UCSD-AML1 (cell line): ENCODE data around the gene AMER2.

Experiments
- DNase-seq: peaks from one replicate; lab custom pipeline; 2025; ENCODE audit not compliant: unreplicated experiment; lab: John Stamatoyannopoulos, UW

The AMER2 gene, protein sequence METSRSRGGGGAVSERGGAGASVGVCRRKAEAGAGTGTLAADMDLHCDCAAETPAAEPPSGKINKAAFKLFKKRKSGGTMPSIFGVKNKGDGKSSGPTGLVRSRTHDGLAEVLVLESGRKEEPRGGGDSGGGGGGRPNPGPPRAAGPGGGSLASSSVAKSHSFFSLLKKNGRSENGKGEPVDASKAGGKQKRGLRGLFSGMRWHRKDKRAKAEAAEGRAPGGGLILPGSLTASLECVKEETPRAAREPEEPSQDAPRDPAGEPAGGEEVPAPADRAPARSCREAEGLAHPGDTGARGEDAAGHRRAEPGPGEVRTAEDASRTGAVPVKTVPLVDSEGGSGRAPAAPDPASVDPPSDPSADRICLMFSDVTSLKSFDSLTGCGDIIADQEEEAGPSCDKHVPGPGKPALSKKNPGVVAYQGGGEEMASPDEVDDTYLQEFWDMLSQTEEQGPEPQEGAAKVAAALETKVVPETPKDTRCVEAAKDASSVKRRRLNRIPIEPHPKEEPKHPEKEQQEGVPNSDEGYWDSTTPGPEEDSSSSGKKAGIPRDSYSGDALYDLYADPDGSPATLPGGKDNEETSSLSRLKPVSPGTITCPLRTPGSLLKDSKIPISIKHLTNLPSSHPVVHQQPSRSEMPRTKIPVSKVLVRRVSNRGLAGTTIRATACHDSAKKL

DNA sequence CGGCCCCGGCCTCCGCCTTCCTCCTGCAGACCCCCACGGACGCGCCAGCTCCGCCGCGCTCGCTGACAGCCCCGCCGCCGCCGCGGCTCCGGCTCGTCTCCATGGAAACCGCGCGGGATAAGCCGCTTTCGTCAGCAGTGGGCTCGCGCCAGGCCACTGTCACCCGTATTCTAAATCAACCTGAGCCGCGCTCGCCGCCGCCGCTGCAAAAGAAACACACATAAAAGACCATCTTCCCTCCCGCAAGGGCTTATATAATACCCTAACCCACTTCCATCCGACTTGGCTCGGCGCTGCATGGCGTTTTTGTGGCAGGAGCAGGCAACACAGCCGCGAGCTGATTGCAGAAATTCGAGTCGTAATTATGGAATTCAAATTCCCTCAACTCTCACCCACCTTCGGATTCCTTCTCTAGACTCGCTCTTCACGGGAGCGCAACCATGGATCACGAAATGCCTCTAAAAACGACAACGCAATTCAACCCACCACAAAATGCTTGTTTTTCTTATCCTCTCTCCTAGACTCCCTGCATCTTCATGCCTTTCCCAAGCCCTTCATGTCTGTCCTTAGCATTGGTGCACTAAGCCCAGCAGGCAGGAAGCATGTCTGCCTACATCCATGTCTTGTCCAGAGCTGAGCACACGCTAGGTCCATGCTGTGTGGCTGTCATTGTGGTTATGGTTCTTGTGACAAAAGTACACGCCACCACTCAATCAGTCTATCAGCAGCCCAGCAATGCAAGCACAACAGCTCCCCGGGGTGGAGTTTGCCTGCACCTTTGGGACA lies at the start of gene AMER2:
TSS of gene AMER2 (minus strand) at position 772 of the 786 bp plus-strand sequence. CDS start at position 103, 669 bp downstream.
- no peak for DNase-seq

DNA sequence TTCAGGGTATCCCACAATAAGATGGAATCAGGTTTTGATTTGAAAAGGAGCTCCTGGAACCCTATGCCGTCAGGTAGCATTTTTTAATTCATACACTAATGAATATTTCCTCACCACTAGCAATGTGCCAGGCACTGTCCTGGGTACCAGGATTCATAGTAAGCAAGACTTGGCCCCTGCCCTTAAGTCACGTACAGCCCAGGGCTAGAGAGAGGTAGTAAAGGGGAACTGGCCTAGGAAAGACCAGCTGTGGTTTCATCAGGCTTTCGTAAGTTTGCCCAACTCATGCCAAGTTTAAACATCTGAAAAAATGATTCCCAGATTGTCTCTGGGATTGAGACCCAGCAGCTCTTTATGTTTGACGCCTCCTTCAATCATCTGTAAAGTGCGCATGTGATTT lies 45.9 kb upstream of the AMER2 start:
- no peak for DNase-seq

DNA sequence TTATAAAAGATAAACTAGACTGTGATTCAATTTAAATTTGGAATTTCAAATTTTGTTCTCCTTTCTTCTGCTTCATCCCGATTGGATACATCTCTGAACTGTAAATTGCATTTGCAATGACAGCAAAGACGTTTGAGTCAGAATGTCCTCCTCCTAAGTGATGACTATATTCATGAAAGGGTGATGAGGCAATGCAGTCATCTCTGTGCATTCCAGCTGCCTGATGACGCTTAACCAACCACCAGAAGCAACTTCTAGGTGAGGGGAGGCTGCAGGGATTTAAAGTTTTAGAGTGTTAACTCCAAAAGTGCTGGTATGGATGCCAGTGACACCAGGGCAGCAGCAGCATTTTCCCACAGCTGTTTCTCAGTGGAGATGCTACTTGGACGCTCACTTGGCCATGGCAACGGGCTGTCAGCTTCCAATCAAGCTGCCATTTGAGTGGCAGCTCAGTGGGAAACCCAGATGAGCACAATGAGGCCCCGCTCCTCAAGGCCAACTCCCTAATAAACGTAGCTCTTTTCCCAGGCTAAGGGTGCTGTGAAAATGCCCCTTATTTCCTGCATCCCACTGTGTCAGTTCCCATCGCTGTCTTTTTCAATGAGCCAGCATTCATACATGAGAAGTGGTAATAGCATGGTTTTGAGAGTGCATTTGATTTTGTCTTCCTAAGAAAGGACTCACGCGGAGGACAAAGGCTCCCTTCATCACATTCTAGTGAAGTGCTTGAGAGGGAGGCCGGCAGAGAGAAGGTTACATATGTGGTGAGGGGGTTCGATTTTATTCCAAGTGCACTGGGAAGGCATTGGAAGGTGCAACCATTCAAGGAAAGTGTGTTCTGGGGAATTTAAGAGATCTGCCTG lies 45.2 kb upstream of the AMER2 start:
- DNase-seq = no peak

DNA sequence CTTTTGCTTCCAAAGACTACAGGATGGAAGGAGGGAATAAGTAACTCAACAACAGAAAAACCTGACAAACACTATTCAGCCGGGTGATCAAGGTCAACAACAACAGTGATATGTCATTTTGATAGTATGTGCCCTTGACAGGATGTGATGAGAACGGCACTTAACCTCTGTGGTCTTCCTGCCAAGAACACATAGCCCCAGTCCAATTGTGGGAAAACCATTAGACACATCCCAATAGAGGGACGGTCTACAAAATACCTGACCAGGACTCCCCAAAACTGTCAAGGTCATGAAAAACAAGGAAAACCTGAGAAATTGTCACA lies 43.1 kb upstream of the AMER2 start:
- no peak for DNase-seq

DNA sequence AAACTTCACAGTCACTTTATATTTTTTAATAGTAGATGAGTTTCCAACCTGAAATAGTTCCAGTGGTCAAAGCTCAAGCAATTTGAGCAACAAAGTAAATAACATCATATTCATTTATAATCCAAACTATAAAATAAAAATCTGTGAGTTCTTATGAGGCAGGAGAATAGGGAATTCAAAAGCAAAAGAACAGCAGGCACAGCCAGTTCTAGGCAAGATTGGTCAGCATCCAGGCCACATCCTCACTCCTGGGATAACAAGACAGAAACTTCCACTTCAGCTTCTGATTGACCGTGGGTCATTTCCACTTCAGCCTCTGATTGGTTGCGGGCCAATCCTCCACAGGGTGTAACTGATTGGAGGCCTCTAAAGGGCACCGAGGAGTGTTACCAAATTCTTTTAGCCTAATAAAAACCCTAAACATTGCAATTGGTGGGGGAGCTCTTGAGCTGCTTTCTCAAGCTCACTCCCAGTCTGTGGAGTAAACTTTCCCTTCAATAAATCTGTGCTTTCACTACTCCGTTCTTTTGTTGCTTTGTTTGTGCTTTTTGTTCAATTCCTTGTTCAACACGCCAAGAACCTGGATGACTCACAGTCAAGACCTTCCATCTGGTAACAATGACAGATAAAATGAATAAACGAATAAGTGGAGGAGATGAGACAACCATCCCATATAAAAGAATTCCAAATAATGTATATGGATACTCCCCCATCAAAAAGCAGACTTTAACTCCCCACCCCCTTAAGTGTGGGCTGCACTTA lies 42.6 kb upstream of the AMER2 start:
- no peak for DNase-seq

DNA sequence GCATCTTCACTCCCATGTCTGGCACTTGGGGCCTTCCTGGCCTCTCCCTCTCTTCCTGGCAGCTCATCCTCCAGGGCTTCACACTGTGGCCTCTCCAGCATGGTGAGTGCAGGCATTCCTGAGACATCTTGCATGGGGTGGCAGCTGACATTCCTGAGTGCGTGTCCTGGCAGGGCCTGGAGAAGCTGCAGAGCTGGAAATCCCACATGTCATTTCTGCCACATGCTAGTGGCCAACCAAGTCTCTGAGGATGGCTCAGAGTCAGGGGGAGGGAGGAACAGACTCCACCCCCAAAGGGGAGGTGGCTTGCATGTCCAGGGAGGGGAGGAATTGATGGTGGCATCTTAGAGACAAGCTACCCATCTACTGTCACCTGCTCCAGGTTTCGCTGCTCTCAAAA lies 41.6 kb upstream of the AMER2 start:
- no peak for DNase-seq

DNA sequence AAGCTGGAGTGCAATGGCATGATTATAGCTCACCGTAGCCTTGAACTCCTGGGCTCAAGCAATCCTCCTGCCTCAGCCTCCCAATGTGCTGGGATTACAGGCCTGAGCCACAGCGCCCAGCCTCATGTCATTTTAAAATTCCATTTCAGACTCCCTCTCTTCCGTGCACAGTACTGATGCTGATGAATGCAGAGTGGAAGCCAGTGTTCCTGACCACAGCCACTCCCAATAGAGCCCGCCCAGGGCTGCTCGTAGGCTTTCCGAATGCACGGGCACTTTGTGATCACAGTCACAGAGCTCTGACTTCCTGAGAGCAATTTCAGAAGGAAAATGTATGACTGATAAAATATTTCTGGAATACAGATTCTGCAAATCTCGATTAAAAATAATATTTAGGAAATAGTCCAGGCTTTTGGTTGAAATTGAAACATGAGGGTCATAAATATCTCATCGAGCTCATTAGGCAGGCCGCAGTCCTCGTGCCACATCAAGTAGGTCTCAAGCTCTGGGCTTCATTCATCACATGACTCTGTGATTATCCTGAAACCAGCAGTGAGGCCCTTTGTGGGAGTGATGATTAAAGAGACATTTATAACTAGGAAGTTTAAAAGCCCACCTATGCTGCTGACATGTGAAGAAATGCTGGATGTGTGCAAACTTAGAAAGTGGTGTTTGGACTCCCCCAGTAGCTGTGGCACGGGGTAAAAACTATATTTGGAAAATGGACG lies 38.9 kb upstream of the AMER2 start:
- no peak for DNase-seq

DNA sequence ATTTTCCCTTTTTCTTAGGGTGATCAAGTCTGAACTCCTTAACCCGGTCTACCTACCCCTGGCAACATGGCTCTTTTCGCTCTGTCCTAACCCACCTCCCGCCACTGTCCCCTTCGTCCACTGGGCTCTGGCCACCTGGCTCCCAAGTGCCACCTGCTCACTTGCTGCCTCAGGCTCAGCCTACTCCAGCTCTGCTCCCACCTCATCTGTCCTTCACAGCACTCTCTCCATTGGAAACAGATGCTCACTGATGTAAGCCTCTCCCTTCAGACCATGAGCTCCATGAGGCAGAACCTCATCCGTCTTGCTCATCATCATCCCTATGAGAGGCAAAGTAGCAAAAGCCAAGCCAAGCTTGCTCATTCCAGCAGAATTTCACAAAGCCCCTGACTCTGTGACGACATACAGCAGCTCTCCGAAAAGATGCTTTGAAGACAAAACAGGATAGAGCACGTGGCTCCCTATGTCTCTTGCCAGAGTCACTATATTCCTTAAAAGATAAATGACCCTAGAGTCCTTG lies 35.3 kb upstream of the AMER2 start:
- no peak for DNase-seq

DNA sequence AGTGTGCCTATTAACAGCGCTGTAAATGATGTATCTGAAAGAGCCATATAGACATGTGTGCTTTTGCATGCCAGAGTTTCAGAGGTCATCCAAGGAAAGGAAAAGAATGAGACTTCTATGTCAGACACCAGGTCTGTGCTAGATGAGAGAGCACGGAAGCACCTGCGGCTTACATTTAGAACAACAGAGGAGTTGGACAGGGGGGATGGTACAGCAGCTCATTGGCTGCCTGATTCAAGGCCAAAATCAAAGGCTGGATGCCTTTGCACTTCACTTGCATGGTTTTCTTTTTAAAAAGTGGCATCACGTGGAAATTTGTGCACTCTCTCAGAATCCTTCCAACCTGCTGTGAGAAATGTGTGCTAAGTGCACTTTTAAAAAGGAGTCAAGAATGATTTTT lies 32.8 kb upstream of the AMER2 start:
- DNase-seq = no peak

DNA sequence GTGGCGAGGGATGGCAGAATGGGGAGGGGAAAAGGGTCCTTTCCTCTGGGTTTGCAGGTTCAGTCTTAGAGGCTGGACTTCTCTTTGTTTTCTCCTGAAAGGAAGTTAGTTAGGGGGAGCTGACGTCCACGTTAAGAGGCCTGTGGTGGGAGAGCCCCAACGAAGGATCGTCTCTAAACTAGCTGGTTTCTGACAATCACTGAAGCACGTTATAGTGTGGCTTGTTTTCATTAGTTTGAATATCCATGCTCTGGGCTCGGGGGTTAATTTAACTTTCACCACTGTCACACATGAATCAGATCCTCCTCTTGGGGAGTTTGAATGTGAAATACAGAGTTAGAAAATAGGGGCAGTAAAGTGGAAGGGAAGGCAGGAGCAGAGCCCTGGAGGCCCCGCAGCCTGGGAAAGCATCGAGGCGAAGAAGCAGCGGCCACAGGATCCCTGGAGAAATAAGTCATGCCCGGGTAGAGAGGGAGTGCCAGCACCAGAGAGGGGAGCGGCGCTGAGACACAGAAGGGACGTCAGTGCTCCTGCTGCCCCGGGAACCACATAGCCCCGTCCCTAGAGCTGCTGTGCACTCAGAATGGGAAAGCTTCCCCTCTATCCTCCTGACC lies 31.1 kb upstream of the AMER2 start:
- no peak for DNase-seq

DNA sequence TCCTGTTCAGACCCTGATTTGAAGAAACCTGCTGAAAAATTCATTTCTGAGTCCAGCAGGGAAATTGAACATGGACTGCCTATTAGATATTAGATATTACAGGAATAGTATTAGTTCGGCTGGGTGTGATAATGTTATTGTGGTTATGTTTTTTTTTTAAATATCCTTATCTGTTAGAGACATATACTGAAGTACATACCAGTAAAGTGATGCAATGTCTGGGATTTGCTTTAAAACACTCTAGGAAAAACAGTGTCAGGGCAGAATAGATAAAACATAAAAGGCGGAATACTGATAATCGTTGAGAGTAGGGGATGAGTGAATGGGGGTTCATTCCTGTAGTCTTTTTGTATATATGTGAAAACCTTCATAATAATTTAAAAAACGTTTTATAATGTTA lies 28.7 kb upstream of the AMER2 start:
- no peak for DNase-seq

DNA sequence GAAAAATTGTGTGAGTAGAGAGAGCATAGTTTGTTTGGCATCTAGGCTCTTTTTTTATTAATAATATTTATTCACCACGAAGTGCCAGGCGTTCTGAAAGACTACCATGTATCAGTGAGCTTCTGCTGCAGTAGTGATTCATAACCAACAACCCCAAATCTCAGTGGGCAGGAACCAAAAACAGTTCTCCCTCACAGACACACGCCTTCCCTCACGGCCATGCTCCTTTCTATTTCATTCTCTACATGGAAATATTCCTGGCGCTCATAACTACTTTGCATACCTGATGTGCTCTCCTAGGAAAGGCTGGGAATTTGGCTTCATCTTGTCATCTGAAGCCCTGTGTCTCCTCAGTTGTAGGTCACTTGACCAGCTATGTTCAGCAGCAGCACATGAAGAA lies 26.6 kb upstream of the AMER2 start:
- no peak for DNase-seq

DNA sequence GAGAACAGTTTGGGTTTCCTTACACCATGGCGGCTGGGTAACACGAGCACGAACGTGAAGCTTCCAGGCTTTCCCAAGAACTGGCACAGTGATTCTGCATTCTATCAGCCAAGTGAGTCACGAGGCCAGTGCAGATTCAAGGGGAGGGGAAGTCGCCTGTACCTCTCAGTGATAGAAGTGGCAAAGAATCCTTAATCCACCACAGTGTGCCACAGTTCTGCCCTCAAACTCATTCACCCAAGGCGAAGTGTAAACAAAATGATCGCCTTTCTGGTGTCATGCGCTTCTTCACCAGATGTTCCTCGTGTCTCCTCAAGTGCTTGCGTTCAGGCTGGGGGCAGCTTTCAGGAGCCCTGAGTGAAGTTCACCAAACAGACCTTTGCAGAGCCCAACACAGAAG lies 24.9 kb upstream of the AMER2 start:
- DNase-seq = no peak

DNA sequence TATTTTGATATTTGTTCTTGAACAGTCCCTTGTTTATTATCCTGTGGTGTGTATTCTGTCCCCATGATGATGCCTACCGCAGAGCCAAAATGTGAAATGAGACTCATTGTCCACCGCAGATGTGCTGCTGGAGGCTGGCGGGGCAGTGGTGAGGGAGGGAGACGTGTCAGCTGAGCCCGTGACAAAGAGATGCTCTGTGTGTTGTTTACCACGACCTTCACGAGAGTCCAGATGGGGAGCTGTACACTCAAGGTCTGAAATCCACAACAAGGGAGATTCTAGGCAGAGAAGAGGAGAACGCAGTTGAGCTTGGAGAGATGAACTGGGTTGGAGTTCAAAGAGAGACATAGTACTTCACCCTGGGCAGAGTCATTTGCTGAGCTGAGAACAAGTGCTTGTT lies 20.8 kb upstream of the AMER2 start:
- DNase-seq = no peak

DNA sequence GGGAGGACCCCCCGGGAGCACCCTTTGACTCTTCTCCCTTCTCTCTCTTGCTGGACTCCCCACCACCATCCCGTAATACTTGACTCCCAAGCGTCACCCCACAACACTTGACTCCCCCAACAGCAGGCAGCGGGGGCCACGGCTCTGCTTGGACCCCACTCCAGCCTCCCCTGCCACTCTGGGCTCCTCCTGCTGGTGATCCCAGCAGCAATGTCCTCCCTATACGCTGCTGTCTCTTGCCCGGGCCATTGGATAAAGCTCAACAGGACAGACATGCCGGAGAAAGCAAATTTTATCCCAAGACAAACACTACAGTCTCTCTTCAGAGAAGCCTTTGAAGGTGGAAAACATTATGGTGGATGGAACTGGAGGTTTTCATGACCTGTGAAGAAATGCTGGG lies 20.4 kb upstream of the AMER2 start:
- no peak for DNase-seq

DNA sequence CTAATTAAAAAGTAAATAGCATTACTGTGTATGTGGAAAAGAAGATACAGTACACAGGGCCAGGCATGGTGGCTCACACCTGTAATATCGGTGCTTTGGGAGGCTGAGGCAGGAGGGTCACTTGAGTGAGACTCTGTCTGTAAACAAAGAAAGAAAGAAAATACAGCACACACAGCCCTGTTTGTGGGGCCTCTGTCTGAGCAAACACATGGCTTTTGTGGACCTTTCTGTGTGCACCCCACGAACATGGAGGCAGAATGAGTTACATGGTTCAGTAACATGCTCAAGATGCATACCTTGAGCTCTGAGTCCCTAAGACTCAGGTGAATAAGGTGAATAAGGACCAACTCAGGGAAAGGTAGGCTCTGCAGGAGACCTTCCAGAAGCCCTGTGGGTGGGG lies 20.0 kb upstream of the AMER2 start:
- DNase-seq = no peak

DNA sequence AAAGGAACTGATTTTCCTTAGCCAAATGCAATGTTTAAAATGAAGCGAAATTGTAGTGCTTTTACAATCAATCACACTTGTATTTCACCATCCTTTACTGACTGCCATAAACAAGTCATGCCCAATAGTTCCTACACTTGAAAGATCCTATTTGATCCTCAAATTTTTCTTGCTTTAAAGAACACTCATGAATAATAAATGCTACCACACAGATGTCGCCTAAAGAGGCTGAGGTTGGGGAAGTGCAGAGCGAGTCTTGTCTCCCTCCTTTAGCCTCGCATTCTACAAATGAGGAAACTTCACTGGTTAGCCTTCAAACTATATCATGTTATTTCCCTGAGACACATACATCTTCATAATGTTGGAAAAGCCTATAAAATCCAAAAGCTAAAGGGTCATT lies 18.7 kb upstream of the AMER2 start:
- DNase-seq = no peak

DNA sequence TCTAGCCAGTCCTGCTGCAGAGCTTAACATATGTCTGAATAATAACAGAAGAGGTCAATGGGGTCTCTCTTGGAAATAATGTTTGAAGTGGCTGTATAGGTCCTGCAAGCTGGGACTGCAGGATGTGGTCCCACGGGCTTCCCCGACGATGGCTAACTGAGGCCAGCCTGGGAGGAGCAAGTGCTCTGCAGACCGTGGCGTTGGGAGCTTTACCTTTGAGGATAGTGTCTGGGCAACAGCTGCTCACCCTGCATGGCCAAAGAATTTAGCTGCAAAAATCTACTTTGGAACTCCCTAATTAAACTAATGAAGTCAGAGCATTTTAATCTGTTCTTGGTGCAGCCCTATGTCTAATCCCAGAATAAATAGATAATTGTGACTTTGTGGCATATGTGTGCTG lies 18.2 kb upstream of the AMER2 start:
- DNase-seq = no peak

DNA sequence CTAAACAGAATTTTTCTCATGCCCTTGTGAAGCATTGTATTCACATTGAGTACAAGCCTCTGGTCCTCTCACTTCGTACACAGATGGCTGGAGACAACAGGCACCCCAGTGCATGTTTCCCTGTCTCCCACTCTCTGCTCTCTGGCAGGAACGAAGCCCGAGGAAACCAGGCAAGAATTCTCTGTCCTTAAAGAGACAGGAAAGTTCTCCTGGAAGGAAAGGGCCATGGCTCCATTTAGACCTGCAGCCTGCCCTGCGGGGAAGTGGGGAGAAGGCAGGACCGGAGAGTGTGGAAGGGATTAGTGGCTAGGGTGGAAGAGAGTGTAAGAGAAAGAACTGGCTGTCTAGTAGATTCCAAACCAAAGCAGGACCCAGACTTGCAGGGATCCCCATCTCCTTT lies 15.5 kb upstream of the AMER2 start:
- no peak for DNase-seq
